GM21360 (cell line): Measurements from ENCODE around the gene PHTF1.
"Not testable (repeated sequence)": the region's sequence is repeated elsewhere in the genome, so short reads cannot be mapped to it uniquely, and the experiment has no call there.

Experiments used
- ATAC-seq: cut with Tn5 transposase; IDR thresholded peaks from one replicate; pipeline ENCODE4 v1.9.1; 2021; ENCODE audit warnings: mild to moderate bottlenecking, moderate library complexity; ENCODE audit not compliant: unreplicated experiment

PHTF1 gene

DNA sequence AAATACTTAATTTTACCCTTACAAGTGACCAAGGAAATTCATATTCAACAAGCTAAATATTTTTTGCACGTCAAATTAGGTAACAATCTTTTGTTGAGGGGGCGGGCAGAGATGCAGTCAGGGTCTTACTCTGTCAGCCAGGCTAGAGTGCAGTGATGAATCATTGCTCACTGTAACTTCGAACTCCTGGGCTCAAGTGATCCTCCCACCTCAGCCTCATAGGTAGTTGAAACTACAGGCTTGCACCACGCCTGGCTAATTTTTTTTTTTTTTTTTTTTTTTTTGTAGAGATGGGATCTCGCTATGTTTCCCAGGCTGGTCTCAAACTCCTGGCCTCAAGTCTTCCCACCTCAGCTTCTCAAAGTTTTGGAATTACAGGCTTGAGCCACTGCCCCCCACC is 26.5 kb downstream of the PHTF1 start:
- no peak for ATAC-seq

DNA sequence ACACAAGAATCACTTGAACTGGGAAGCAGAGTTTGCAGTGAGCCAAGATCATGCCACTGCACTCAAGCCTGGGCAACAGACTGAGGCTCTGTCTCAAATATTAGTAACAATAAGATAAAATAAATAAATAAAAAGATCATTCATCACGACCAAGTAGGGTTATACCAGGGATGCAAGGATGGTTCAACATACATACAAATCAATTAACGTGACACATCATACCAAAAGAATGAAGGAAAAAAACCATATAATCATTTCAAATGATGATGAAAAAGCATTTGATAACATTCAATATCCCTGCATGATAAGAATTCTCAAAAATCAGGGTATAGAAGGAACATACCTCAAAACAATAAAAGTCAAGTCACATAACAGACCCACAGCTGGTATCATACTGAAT is 38.3 kb downstream of the PHTF1 start:
- ATAC-seq: no peak

DNA sequence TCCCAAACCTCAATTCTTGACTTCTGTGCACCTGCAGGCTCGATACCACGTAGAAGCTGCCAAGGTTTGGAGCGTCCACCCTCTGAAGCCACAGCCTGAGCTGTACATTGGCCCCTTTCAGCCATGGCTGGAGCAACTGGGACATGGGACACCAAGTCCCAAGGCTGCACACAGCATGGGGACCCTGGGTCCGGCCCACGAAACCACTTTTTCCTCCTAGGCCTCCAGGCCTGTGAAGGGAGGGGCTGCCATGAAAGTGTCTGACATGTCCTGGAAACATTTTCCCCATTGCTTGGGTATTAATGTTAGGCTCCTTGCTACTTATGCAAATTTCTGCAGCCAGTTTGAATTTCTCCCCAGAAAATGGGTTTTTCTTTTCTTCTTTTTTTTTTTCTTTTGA is 40.7 kb downstream of the PHTF1 start:
- not testable (repeated sequence) for ATAC-seq

DNA sequence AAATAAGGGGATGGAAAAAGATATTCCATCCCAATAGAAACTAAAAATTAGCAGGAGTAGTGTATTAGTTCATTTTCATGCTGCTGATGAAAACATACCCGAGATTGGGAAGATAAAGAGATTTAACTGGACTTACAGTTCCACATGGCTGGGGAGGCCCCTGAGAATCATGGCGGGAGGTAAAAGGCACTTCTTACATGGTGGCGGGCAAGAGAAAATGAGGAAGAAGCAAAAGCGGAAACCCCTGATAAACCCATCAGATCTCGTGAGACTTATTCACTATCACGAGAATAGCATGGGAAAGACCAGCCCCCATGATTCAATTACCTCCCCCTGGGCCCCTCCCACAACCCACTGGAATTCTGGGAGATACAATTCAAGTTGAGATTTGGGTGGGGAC is 41.8 kb downstream of the PHTF1 start:
- ATAC-seq: not testable (repeated sequence)

DNA sequence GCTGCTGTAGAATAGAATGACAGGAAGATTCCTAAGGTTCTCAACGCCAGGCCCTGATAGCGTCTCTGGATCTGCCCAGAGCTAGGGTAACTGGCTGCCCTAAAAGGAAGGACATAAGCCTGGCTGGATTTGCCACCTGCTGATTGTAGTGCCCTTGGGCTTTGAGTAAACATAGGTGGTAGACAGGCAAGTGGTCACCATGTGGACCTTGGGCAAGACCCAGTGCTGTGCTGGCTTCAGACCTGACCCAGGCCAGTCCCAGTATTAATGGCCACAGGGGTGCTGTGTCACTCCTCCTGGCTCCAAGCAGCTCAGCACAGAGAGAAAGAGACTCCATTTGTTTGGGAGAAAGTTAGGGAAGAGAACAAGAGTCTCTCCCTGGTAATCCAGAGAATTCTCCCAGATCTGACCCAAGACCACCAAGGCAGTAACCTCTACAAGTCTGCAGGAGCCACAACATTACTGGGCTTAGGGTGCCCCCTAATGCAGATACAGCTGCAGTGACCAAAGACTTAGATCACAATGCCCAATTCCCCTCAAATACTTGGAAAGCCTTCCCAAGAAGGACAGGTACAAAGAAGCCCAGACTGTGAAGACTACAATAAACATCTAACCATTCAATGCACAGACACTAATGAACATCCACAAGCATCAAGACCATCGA is 44.5 kb downstream of the PHTF1 start:
- no peak for ATAC-seq

GRCh38 chr1:113701429-113701828 is 57.9 kb downstream of the PHTF1 start:
- ATAC-seq: no peak

GRCh38 chr1:113694910-113695309 is 64.4 kb downstream of the PHTF1 start:
- ATAC-seq: no peak

- ATAC-seq: no peak
These were observed 66.4 kb downstream of the PHTF1 start for GRCh38 chr1:113692824-113693431.

DNA sequence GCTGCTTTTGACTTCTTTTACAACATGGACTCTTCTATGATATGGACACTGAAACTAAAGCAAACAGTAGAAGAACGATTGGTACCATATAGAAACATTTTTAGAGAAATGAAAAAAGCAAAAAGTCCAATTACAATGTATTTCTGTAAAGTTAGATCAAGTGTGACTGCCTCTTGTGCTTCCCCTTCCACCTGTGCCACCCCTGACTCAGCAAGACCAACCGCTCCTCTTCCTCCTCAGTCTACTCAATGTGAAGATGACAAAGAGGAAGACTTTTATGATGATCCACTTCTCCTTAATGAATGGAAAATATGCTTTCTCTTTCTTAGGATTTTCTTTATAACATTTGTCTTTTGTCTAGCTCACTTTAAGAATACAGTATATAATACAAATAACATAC is 66.9 kb downstream of the PHTF1 start:
- no peak for ATAC-seq

DNA sequence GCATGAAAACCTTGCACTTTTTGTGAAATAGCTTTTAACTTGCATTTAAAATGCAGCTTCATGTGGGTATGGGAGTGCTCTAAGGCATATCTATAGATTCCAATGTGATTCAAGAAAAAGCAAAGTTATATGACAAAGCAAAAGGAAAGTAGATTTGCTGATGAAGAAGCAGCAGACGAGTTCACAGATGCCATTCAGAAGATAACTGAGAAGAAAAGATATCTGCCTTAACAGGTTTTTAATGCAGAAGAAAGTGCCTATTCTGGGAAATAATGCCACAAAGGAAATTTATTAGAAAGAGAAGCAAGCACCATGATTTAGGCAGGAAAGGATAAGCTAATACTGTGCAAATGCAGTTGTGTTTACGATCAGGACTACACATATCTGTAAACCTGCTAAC is 68.1 kb downstream of the PHTF1 start:
- ATAC-seq: no peak

GRCh38 chr1:113686891-113687618 is 72.2 kb downstream of the PHTF1 start:
- ATAC-seq: no peak

DNA sequence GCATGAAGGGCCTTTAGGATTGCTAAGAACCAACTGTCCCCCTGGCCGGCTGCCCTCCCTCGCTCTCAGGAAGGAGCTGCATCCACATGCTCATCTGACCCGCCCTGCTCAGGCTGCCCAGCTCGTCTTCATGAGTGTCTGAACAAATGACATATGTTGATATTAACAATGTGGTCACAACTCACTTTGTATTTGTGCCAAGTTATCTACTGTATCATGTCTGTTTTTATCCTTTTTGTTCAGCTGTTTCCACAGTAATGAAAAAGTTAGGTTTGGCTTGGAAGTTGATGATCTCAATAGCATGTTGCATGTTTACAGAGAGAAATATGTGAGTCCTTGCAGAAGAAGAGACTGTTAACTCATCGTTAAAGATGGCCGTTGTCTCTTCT is 75.1 kb downstream of the PHTF1 start:
- no peak for ATAC-seq

DNA sequence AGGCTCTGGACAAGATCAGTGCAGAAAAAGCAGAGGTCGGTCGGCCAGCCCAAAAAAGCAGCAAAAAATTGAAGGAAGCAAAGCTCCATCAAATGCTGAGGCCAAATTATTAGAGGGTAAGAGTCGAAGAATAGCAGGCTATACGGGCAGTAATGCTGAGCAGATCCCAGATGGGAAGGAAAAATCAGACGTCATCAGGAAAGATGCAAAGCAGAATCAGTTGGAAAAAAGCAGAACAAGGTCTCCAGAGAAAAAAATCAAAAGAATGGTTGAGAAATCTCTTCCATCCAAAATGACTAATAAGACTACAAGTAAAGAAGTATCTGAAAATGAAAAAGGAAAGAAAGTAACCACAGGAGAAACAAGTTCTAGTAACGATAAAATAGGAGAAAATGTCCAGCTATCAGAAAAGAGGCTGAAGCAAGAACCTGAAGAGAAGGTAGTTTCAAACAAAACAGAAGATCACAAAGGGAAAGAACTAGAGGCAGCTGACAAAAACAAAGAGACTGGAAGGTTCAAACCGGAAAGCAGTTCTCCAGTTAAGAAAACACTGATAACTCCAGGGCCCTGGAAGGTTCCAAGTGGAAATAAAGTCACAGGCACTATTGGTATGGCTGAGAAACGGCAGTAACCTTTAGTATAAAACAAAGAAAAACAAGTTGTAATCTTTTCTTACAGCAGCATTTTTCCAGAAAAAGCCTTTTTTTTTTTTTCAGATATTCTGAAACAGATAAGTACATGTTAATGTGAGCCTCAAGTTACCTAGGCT is 75.7 kb downstream of the PHTF1 start:
- no peak for ATAC-seq

DNA sequence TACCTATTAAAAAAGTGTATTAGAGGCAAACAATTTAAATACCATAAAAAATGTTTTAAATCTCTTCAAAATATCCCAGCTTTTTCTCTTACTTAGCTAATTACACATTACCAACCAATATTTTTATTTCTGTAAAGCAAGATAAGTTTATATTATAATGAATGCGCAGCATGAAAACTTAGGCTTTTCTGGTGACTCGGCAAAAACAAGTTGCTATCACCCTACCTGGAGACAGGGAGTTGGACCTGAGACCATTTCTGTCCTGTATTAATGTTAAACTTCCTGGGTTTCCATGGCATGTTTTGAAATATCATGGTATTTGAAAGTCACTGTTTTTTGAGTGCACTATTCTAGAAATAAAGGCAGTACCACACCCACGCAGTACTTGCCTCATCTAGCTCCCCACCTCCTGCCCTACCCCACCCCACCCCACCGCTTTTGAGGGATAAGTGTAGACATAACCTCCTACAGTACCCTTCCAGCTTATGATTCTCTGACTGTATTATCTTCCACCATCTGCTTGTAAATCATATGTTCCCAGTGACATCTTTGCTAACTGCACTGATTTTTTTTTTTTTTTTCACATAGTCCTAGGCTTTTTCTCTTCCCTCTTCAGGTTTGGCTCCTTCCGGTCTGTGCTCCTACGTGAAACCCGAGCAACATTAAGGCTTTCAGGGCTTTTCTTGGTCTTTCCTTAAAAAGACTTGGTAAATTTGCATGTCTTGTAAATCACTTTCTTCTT is 77.5 kb downstream of the PHTF1 start:
- no peak for ATAC-seq

DNA sequence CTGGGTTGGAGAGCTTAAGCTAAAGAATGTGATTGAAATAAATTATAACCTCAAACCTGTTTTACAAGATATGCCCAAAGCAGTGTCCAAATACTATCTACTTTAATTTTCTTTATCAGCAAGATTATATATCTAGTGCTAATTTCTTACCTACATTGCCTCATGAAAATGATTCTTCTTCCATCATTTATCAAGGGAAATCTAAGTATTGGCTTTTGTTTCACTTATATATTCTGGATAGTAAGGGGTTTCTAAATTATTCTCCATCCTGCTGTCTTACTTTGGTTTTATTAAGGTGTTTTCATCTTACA is 81.2 kb downstream of the PHTF1 start:
- ATAC-seq: no peak

GRCh38 chr1:113677250-113678158 is 81.8 kb downstream of the PHTF1 start:
- ATAC-seq: no peak

DNA sequence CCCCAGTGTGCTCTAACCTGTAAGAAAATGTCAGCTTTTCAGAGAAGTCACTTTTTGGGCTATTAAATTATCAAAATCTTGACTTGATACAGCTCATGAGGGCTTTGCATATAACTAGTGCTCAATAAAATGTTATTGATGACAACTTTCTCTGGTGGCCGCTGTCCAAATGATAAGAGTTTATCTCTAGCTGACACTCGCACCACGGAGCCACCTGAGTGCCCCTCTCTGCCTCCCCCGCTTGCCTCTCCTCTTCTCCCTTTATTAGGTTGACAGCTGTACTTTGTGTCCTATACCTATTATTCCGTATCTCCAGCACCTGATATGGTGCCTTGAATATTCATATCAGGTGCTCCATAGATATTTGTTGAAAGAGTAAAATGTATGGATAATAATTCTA is 82.8 kb downstream of the PHTF1 start:
- no peak for ATAC-seq

- ATAC-seq: no peak
These were observed 84.0 kb downstream of the PHTF1 start for GRCh38 chr1:113675302-113675701.

DNA sequence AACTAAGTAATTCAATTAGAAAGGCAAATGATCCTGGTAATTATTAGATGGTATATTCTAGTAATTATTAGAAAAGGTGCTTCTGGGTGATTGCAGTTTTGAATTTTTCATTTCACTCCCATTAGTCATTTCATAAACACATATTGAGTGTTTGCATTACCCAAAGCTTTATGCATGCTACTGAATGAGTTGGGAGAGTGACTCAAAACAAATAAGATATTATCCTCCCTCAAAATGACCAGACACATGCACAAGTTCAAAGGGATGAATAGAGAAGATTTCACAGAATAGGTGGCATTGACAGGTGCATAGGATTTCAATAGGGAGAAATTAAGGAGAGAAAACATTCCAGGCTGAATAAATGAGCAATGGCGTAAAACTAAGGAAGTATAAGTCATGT is 84.7 kb downstream of the PHTF1 start:
- no peak for ATAC-seq

DNA sequence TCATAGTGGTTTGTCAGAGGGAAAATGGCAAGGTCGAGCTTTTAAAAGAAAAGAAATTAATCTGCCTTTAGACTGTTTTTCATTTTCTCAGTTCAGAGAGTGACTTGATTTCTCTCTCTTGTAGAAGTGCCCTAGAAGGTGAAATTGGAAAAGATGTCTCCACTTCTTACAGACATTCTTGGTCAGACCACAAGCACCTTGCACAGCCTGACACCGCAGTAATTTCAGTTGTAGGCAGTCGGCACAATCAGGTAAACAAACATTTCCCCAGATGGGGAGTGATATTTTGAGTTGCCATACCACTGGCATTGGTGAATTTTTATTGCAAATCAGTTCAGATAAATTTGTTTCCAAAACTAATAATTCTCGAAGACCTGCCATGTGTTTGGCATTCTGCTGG is 86.8 kb downstream of the PHTF1 start:
- no peak for ATAC-seq
